HG03196 (cell line): ENCODE data around the gene NOS1AP.

ENCODE experiments used
- ATAC-seq: cut with Tn5 transposase; IDR thresholded peaks from one replicate; pipeline ENCODE4 v1.9.1; 2021; ENCODE audit not compliant: unreplicated experiment

Gene NOS1AP

DNA sequence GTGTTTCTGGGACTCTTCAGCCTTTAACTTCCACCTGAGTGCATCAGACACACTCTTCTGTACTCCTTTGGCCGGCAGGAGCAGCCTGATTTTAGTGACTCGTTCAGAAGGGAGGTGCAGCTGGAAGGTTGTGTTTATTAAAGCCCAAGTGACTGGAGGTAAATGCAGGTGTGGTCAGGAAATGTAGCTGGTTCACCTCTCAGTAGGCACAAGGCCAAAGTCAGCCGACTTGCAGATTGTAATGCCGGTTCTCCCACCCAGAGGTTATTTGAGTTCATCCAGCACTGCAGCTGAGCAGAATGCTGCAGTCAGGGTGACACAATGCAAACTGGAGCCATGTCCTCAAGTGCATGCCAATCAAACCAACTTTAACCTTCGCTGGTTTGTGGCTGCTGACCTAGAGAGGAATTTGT, 215.7 kb downstream of the NOS1AP start:
- no peak for ATAC-seq

DNA sequence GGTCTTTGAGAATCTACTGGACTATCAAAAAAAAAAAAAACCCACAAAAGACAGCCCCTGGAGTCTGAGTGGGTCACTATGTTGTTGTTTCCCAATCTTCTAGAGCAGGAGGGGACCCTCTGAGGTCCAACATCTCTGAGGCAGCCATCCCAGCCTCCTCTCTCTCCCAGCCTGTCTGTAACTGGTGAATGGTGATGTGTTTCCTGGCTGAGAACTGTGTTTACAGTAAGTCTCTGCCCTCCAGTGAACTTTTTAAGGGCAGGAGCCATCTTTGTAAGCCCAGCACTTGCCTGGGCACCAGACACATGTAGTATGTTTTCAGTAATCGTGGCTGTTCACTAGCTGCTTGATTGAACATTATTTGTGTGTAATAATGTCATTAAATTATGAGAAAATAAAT, 221.5 kb downstream of the NOS1AP start:
- ATAC-seq = no peak

- ATAC-seq = no peak
These were observed 222.9 kb downstream of the NOS1AP start for GRCh38 chr1:162292422-162292849.

GRCh38 chr1:162293073-162293692, 223.7 kb downstream of the NOS1AP start:
- ATAC-seq = no peak

DNA sequence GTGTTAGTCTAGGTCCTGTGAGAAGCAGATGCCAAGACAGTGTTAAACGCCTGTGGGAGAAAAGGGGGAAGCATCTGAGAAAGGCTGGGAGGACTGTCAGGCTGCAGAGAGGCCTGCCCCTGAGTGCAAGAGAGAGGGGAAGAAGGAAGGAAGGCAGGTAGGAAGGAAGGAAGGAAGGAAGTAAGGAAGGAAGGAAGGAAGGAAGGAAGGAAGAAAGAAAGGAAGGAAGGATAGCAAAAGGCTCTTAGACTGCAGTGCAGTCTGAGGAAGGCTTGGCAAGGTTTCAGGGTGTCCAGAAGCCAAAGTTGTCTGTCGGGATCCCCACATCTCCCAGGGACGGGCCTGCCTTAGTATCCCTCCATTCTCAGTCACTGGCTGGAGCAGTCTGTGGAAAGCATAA, 224.5 kb downstream of the NOS1AP start:
- no peak for ATAC-seq

DNA sequence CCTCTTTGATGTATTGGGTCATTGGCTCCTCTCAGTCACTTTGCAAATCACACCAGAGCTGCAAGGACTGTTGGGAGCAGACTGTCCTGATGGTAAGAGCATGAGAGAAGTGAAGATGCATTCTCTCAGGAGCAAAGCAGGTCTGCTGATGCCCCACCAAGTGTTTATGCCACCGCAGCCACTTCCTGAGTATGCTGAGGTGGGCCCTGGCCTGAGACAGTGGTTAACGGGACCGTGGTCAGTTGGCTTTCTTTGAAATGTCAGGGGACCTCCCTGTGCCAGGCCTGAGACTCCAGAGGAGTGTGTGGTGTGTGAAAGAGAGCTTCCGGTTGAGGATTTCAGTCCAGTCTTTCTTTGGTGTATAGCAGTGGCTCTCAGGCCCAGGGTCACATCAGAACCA, 227.7 kb downstream of the NOS1AP start:
- ATAC-seq = no peak

DNA sequence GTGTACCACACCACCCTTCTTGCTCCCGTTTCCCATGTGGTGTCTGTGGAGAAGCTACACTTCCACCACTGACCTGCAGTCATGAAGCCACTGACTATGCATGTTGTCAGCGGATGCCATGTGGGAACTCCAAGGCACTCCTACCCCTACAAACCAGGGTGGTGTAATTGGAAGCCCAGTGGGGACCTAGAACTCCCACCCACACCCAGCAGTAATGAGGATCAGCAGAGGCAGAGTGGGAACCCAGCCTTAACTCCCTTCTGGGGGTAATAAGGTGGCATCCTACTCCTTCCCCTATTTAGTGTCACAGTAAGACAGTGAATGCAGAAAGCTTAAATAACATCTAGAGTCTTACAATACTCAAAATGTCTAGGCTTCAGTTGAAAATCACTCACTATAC, 228.8 kb downstream of the NOS1AP start:
- no peak for ATAC-seq

- ATAC-seq = no peak
These were observed 229.5 kb downstream of the NOS1AP start for GRCh38 chr1:162299018-162299417.

GRCh38 chr1:162300057-162300917, 230.8 kb downstream of the NOS1AP start:
- ATAC-seq = no peak

DNA sequence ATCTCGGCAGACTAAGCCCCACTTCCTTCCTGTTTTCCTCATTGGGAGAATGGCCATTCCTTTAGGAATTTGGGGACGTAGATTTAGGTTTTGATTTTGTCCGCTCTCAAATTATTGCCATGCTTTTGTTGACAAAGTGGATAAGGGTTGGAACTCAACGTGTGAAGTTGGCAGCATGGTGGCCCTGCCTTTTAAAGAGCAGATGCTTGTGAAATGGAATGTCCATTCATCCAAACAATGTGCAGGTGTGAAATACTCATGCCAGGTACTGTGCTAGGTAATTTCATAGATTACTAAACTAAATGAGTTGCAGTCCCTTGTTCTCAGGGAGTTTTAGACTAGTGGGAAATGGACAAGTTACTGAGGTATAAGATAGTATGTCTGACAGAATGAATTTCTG, 232.2 kb downstream of the NOS1AP start:
- no peak for ATAC-seq

DNA sequence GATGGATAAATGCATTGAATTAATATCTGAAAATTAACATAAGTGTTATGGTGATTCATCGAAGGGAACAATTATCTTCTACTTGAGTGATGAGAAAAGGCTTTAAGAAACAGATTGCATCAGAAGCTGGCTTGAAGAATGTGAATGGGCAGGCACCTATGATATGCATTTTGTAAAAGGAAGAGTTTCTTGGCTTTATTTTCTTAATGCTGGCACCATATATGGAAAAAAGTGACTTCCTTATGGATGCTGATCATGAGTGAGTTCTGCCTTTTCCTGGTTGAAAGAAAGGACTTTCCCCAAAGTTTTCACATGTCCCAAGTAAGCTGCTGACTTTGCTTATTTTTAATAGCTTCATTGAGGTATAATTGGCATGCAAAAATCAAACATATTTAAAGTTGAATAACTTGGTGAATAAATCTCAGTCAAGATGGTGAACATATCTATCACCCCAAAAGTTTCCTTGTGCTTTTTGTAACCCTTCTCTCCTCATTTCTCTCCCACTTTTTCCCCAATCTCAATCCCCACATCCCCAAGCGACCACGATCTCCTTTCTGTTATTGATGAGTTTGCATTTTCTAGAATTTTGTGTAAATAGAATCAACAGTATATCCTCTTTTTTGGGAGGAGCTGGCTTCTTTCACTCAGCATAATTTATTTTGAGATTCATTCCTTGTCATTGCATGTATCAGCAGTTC, 233.0 kb downstream of the NOS1AP start:
- no peak for ATAC-seq

- ATAC-seq = no peak
These were observed 233.5 kb downstream of the NOS1AP start for GRCh38 chr1:162303004-162303344.

GRCh38 chr1:162304736-162305135, 235.2 kb downstream of the NOS1AP start:
- ATAC-seq = no peak

DNA sequence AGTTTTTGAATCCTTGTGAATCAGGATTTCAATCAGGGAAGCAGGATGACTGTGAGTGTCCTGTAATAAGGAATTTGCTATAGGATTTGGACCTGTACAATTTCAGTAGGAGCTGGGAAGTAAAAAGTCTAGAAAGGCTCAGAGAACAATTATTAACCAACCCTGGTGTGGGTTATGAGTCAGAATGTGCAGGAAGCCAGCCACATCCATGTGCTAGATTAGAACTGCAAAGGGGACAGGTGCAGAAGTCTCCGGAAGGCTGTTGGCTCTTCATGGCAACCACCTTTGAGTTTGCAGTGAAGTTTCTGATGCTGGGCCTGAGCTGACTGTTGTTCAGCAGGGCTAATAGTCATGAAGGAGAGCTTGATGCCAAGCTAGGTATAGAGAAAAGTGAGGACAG, 236.5 kb downstream of the NOS1AP start:
- no peak for ATAC-seq

GRCh38 chr1:162310337-162310736, 240.8 kb downstream of the NOS1AP start:
- no peak for ATAC-seq

- no peak for ATAC-seq
These were observed 244.7 kb downstream of the NOS1AP start for GRCh38 chr1:162314206-162314605.

DNA sequence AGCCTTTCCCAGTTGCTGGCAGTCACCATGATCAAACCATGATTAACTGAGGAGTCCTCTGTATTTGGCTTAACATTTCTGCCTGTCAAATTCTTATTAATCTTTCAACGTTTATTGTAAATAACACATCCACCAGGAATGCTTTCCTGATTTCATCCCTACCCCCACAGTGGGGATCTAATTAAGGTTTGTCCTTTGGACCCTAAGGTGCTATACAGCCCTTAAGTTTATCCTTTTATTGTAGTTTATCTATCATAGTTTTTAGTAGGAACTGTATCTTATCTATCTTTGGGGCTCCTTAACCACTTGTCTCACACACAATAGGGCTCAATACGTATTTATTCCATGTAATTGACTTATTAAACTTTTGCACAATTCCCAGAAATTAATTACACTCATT, 246.2 kb downstream of the NOS1AP start:
- ATAC-seq = no peak

- ATAC-seq = no peak
These were observed 246.7 kb downstream of the NOS1AP start for GRCh38 chr1:162316187-162316586.

DNA sequence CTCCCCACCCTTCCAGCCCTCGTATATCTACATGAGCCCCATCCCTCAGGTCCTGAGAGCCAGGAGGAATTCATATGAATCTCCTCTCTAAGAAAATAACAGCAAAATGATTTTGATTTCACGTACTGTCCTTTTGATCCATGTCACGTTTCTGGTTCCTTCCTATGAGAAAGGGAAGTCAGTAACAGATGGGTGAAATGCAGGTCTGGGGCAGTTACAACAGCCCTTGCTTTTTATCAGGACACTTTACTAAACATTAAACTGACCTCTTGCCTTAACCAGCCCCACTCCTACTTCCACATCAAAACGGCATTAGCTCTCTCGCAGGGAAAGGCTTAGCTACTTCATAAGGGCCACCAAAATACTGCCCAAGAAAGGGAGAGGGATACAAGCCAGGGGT, 248.1 kb downstream of the NOS1AP start:
- ATAC-seq = no peak

- ATAC-seq = no peak
These were observed 250.1 kb downstream of the NOS1AP start for GRCh38 chr1:162319493-162320175.

DNA sequence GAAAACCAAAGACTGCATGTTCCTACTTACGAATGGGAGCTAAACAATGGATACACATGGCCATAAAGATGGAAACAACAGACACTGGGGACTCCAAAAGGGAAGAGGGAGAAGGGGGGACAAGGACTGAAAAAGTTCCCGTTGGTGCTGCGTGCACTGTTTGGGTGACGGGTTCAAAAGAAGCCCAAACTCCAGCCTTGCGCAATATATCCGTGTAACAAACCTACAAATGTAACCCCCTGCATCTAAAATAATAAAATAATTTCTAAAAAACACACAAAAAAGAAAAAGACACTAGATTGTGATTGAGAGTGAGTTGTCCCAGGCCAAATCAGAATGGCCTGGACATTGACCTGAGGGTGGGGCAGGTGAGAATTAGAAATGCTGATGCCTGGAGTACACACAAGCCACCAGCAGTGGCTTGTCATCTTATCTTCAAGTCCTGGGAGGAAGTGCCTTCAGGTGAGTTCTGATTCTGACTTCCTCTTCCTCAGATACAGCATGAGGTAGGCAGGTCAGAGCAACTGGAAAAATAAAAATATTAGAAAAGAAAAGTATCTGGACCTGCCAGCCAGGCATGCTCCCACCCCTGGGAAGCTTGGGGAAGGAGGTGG, 252.4 kb downstream of the NOS1AP start:
- no peak for ATAC-seq
